AG10803 (cell line): ENCODE results near the gene GJA4.
"Not testable (repeated sequence)": the region's sequence is repeated elsewhere in the genome, so short reads cannot be mapped to it uniquely, and the experiment has no call there.

Source experiments
- DNase-seq: peaks from one replicate; pipeline ENCODE4 v3.0.0; 2010; ENCODE audit warnings: low read depth
- H3K4me3 ChIP-seq: 2 replicates; pipeline ENCODE4 v1.5.1; 2011; ENCODE audit warnings: mild to moderate bottlenecking, low read length, control low read depth
- CTCF ChIP-seq: conservative IDR thresholded peaks from 2 replicates; pipeline ENCODE4 v1.5.1; 2011; ENCODE audit warnings: mild to moderate bottlenecking, low read length, control low read depth, inconsistent platforms

GJA4 gene

DNA sequence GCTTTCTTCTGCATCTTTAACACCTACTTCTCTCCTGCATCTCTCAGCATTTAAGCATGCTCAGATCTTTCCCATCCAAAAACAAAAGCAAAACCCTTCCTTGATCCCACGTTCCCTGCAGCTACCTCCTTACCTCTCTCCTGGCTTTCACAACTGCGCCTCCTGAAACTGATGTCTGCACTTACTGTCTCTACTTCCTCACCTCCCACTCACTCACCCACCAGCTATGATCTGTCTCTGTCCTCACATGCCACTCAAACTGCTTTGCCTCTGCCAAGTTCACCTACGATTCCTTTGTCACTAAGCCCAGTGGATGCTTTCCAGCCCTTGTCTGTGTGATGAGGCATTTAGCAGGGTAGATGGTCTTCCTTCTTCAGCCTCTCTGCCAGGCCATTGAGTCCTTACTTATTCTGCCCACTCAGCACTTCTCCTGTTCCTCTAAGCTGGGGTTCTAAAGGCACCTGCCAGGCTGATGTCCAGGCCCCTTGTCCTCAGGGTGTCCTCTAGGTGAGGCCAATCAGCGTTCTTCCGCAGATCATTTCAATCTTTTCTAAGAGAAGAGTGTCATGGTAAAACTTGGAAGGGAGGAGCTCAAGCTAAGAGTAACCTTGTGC, 21.8 kb upstream of the GJA4 start:
- no peak for TF ChIP-seq CTCF
- no peak overlapping the region for H3K4me3 ChIP-seq
- no peak for DNase-seq

- DNase-seq = no peak
- no peak overlapping the region for H3K4me3 ChIP-seq
- no peak for TF ChIP-seq CTCF
Measured at GRCh38 chr1:34771573-34772371, 21.0 kb upstream of the GJA4 start.

DNA sequence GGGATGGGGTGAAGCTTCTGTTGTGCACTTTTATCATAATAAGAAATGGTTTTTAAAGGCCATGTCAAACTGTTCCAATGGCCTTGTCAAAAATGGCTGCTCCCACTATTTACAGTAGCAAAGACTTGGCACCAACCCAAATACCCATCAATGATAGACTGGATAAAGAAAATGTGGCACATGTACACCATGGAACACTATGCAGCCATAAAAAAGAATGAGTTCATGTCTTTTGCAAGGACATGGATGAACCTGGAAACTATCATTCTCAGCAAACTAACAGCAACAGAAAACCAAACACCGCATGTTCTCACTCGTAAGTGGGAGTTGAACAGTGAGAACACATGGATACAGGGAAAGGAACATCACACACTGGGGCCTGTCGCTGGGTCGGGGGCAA, 19.7 kb upstream of the GJA4 start:
- DNase-seq, H3K4me3 ChIP-seq: not testable (repeated sequence)

- no peak for TF ChIP-seq CTCF
- H3K4me3 ChIP-seq = no peak overlapping the region
- DNase-seq = no peak
Measured at GRCh38 chr1:34774957-34775356, 17.8 kb upstream of the GJA4 start.

GRCh38 chr1:34776911-34777310, 15.9 kb upstream of the GJA4 start:
- DNase-seq = no peak
- H3K4me3 ChIP-seq = no peak overlapping the region
- no peak for TF ChIP-seq CTCF

- no peak overlapping the region for H3K4me3 ChIP-seq
- TF ChIP-seq CTCF = no peak
- DNase-seq = no peak
Measured at GRCh38 chr1:34777519-34778321, 15.1 kb upstream of the GJA4 start.

- no peak for DNase-seq
- TF ChIP-seq CTCF = no peak
- no peak overlapping the region for H3K4me3 ChIP-seq
Measured at GRCh38 chr1:34778381-34778780, 14.4 kb upstream of the GJA4 start.
